Testis (tissue), 2 donors: Measurements from ENCODE around the gene NPAS3.

ENCODE experiments used
- POLR2A ChIP-seq: fragments of 450-650 bp; IDR thresholded peaks from one replicate; pipeline ENCODE4 v1.6.1; 2017; ENCODE audit warnings: antibody characterized with exemption, mild to moderate bottlenecking, moderate library complexity
- TF ChIP-seq, protein P1 (sequence below), 3 experiments: fragments of 450-650 bp in 2 of 3; fragments of 200-600 bp in 1 of 3; sonication (generic) in 1 of 3; IDR thresholded peaks; one replicate each; pipeline ENCODE4 v1.5.1; 2016 to 2019; ENCODE audit warnings: antibody characterized with exemption in 3 of 3, mild to moderate bottlenecking in 2 of 3, moderate library complexity in 1 of 3

DNA sequence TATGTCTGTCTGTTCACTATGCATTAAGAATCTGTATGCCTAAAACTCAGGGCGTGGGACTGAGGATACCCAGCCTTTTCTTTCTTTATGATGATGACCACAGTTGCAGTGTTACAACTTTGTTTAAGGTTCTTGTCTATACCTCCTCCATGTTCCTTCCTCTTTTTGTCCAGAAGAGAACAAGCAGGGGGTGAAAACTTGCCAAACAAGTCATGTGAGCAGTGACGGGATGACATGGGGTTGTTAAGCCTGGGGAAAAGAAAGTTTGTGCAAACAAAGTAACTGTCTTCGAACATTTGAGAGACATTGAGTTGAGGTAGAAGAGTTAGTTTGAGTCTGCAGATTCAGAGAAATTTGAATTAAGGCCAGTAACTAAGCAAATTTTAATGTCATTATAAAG, 505.5 kb downstream of the NPAS3 start:
- TF ChIP-seq, protein P1, sequence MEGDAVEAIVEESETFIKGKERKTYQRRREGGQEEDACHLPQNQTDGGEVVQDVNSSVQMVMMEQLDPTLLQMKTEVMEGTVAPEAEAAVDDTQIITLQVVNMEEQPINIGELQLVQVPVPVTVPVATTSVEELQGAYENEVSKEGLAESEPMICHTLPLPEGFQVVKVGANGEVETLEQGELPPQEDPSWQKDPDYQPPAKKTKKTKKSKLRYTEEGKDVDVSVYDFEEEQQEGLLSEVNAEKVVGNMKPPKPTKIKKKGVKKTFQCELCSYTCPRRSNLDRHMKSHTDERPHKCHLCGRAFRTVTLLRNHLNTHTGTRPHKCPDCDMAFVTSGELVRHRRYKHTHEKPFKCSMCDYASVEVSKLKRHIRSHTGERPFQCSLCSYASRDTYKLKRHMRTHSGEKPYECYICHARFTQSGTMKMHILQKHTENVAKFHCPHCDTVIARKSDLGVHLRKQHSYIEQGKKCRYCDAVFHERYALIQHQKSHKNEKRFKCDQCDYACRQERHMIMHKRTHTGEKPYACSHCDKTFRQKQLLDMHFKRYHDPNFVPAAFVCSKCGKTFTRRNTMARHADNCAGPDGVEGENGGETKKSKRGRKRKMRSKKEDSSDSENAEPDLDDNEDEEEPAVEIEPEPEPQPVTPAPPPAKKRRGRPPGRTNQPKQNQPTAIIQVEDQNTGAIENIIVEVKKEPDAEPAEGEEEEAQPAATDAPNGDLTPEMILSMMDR (IDR thresholded peaks at IDR 0.05): no peak
- TF ChIP-seq POLR2A: no peak
